ENCODE results near the gene ZNF408. TPM values are rescaled to one million over a fixed set of nuclear protein-coding genes. Genes with fewer than 3 reads are reported as not detected.
A peak's percentile ranks its signal among the peaks of the same experiment; 100 is the strongest.

Gene ZNF408
- total RNA-seq, 1 experiment from 2014 or later: 14.5 TPM

DNA sequence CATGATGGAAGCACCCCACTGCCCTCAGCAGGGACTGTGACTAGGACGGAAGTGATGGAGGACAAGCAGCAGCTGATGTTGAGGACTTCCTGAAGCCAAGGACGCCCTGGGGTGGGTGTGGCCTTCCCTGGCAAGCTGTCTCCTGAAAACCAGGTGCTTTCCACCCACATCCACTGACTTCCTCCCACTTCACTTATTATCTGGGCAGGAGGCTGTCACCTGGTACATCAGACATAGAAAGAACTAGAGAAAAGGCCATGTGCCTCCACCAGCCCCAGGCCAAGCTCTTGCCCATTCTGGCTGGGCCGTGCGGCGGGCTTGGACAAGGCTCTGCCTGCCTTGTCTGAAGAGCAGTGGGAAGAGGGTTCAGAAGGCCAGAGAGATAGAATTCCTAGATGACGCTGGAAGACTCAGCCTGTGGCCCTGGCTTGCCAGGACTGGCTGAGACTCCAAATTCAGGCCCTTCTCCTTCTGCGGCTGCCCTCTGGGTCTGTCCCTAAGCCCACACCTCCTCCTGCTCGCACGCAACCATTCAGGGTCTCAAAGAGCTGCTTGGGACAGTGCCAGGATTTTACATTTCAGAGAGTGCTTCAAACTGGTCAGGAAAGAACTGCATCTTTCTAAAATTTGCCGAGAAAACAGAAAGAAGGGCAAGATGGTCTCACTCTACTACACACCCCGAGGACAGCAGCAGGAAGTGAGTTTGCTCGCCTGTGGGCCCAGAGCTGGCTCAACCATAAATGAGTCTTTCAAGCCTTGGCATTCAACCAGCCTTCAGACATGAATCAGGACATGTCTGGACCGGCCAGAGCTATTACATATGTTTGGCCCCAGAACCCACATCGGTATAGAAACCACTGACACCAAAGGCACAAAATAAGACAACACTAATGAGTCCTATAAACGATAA, 13.7 kb upstream of the ZNF408 start:
- intact Hi-C loops (cut with micrococcal nuclease): no loop called here
- Mint-ChIP-seq H3K9me3 (ENCODE audit: unreplicated experiment) (no peaks in the 10 kb centered on the region), H3K27me3 (ENCODE audit: insufficient read depth, unreplicated experiment) (no peaks in the 10 kb centered on the region), H3K27ac (ENCODE audit: low read depth, unreplicated experiment) (peak overlapping the region; percentile 96), H3K4me1 (ENCODE audit: insufficient read depth, unreplicated experiment) (peaks cover 33% of the 10 kb centered on the region), H3K4me3 (ENCODE audit: unreplicated experiment) (peak overlapping the region; percentile 49), H3K36me3 (ENCODE audit: insufficient read depth, unreplicated experiment) (peaks cover 77% of the 10 kb centered on the region)
- peak; percentile 95 for DNase-seq (ENCODE audit: unreplicated experiment)
- TSS peak; percentile 48 for BruUV-seq (replicated peaks)
- CTCF ChIA-PET: interaction anchor here (0.7 to 2.6 kb wide), 5 partner anchors 11 to 300 kb away, joined by 3 to 9 read pairs (median 5); partner anchors contain the start of genes ARHGAP1 and ZNF408
- POLR2A ChIA-PET: interaction anchor here (0.7 to 7.1 kb wide), 18 partner anchors 12 to 180 kb away, joined by 3 to 150 read pairs (median 4); partner anchors contain the start of genes ARHGAP1, ATG13, HARBI1 and ZNF408
- TF ChIP-seq, protein P1, sequence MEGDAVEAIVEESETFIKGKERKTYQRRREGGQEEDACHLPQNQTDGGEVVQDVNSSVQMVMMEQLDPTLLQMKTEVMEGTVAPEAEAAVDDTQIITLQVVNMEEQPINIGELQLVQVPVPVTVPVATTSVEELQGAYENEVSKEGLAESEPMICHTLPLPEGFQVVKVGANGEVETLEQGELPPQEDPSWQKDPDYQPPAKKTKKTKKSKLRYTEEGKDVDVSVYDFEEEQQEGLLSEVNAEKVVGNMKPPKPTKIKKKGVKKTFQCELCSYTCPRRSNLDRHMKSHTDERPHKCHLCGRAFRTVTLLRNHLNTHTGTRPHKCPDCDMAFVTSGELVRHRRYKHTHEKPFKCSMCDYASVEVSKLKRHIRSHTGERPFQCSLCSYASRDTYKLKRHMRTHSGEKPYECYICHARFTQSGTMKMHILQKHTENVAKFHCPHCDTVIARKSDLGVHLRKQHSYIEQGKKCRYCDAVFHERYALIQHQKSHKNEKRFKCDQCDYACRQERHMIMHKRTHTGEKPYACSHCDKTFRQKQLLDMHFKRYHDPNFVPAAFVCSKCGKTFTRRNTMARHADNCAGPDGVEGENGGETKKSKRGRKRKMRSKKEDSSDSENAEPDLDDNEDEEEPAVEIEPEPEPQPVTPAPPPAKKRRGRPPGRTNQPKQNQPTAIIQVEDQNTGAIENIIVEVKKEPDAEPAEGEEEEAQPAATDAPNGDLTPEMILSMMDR (IDR thresholded peaks at IDR 0.05; ENCODE audit: unreplicated experiment): no peak

DNA sequence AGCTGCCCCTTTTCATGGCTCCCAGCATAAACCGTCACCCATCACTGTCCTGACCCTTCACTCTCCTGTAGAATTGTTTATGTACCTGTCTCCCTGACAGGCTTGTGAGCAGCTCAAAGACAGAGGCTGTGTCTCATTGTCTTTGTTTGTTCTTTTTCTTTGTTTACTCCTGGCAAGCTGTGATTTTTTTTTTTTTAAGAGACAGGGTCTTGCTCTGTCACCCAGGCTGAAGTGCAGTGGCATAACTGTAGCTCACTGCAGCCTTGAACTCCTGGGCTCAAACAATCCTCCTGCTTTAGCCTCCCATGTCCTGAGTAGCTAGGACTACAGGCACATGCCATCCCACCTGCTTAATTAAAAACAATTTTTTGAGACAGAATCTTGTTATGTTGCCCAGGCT, 10.1 kb upstream of the ZNF408 start:
- no peak overlapping the region for H3K27ac Mint-ChIP-seq (ENCODE audit: low read depth, unreplicated experiment)
- no peaks in the 10 kb centered on the region for H3K27me3 Mint-ChIP-seq (ENCODE audit: insufficient read depth, unreplicated experiment)
- H3K4me3 Mint-ChIP-seq (ENCODE audit: unreplicated experiment): no peak overlapping the region
- BruUV-seq (replicated peaks): no TSS peak
- ChIA-PET POLR2A (interaction anchor here (0.6 to 2.0 kb wide), 2 partner anchors 10 to 115 kb away, joined by 3 to 14 read pairs; partner anchors contain the start of genes ARHGAP1 and ZNF408), CTCF (interaction anchor here (0.9 kb wide), 1 partner anchor 10 kb away, joined by 5 read pairs; the partner anchor contains the start of genes ARHGAP1 and ZNF408)
- H3K9me3 Mint-ChIP-seq (ENCODE audit: unreplicated experiment): no peaks in the 10 kb centered on the region
- DNase-seq (ENCODE audit: unreplicated experiment): no peak
- intact Hi-C loops (cut with micrococcal nuclease): no loop called here
- H3K36me3 Mint-ChIP-seq (ENCODE audit: insufficient read depth, unreplicated experiment): peaks cover 73% of the 10 kb centered on the region
- peaks cover 23% of the 10 kb centered on the region for H3K4me1 Mint-ChIP-seq (ENCODE audit: insufficient read depth, unreplicated experiment)
- TF ChIP-seq, protein P1 (IDR thresholded peaks at IDR 0.05; ENCODE audit: unreplicated experiment): no peak

DNA sequence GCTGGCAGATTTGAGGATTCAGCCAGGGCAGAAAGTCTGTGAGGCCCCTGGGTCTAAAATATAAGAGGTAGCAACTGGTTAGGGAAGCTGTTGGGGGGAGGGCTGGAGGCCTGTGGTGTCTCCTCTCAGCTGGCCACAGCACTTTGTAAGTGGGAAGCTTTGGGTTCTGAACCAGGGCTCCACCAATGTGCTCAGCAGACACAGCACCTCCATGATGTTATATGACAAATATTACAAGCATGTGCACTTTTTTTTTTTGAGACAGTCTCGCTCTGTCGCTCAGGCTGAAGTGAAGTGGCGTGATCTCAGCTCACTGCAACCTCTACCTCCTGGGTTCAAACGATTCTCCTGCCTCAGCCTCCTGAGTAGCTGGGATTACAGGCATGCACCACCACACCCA, 8.4 kb upstream of the ZNF408 start:
- DNase-seq (ENCODE audit: unreplicated experiment): no peak
- POLR2A ChIA-PET: no interaction called here
- CTCF ChIA-PET: interaction anchor here (0.6 to 1.2 kb wide), 4 partner anchors 14 to 140 kb away, joined by 3 to 5 read pairs (median 4); no protein-coding TSS in a partner anchor
- Mint-ChIP-seq H3K36me3 (ENCODE audit: insufficient read depth, unreplicated experiment) (peaks cover 63% of the 10 kb centered on the region), H3K27ac (ENCODE audit: low read depth, unreplicated experiment) (no peak overlapping the region), H3K27me3 (ENCODE audit: insufficient read depth, unreplicated experiment) (no peaks in the 10 kb centered on the region), H3K9me3 (ENCODE audit: unreplicated experiment) (no peaks in the 10 kb centered on the region), H3K4me3 (ENCODE audit: unreplicated experiment) (no peak overlapping the region), H3K4me1 (ENCODE audit: insufficient read depth, unreplicated experiment) (peaks cover 14% of the 10 kb centered on the region)
- TF ChIP-seq, protein P1 (IDR thresholded peaks at IDR 0.05; ENCODE audit: unreplicated experiment): no peak
- BruUV-seq (replicated peaks): no TSS peak
- intact Hi-C loops (cut with micrococcal nuclease): no loop called here

DNA sequence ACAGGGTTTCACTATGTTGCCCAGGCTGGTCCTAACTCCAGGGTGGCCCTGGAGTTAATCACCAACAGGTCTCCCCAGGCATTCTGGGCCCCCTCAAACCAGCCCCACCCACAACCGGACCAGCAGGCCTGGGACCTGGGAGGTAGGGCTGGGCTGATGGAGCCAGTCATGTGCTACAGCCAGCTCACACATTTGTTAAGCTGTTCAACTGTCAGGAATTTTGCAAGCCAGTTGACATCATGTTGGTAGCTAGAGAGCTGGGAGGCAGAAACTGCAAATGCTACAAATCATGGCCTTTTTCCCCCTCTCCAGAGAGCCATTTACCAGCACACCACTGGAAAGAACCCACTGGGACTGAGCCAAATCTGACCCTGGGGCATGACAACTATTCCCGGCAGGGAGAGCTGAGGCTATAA, 7.2 kb upstream of the ZNF408 start:
- POLR2A ChIA-PET: interaction anchor here (0.6 kb wide), 1 partner anchor 1536 kb away, joined by 3 read pairs; no protein-coding TSS in a partner anchor
- H3K4me1 Mint-ChIP-seq (ENCODE audit: insufficient read depth, unreplicated experiment): peaks cover 12% of the 10 kb centered on the region
- no TSS peak for BruUV-seq (replicated peaks)
- no peak for DNase-seq (ENCODE audit: unreplicated experiment)
- no peaks in the 10 kb centered on the region for H3K27me3 Mint-ChIP-seq (ENCODE audit: insufficient read depth, unreplicated experiment)
- H3K36me3 Mint-ChIP-seq (ENCODE audit: insufficient read depth, unreplicated experiment): peaks cover 57% of the 10 kb centered on the region
- CTCF ChIA-PET: interaction anchor here (0.6 to 1.0 kb wide), 2 partner anchors 24 to 156 kb away, joined by 3 to 4 read pairs; no protein-coding TSS in a partner anchor
- intact Hi-C loops (cut with micrococcal nuclease): no loop called here
- H3K9me3 Mint-ChIP-seq (ENCODE audit: unreplicated experiment): no peaks in the 10 kb centered on the region
- TF ChIP-seq, protein P1 (IDR thresholded peaks at IDR 0.05; ENCODE audit: unreplicated experiment): no peak
- H3K4me3 Mint-ChIP-seq (ENCODE audit: unreplicated experiment): no peak overlapping the region
- peak overlapping the region; percentile 88 for H3K27ac Mint-ChIP-seq (ENCODE audit: low read depth, unreplicated experiment)
